Natural killer cell (primary cell): Measurements from ENCODE around the gene SLC17A8. TPM values are rescaled to one million over a fixed set of nuclear protein-coding genes. Genes with fewer than 3 reads are reported as not detected.

Source experiments
- ATAC-seq, 3 donors: fragments of 150-1000 bp in 2 of 3; fragments of 200-7000 bp in 1 of 3; cut with Tn5 transposase; 1 replicate in 1 of 3; 2 replicates in 2 of 3; pipeline ENCODE4 v1.10.0; 2021; ENCODE audit warnings: mild to moderate bottlenecking in 2 of 3, moderate library complexity in 2 of 3
- DNase-seq, 2 donors: peaks; one replicate each; pipeline versions ENCODE4 v3.0.0 to v3.0.0-alpha.2; 2013 to 2021; ENCODE audit warnings: mixed read lengths in 1 of 2
- H3K27ac ChIP-seq: one replicate; pipeline ENCODE4 v1.5.1; 2013; ENCODE audit warnings: mild to moderate bottlenecking, low read length
- H3K27me3 ChIP-seq: one replicate; pipeline ENCODE4 v1.6.1; 2013; ENCODE audit warnings: low read length; ENCODE audit not compliant: control insufficient read depth, insufficient read depth
- H3K36me3 ChIP-seq: one replicate; pipeline ENCODE4 v1.6.1; 2013; ENCODE audit warnings: low read length; ENCODE audit not compliant: control insufficient read depth, insufficient read depth
- H3K4me1 ChIP-seq: one replicate; pipeline ENCODE4 v1.6.1; 2013; ENCODE audit warnings: low read length; ENCODE audit not compliant: control insufficient read depth, insufficient read depth
- H3K4me3 ChIP-seq: one replicate; pipeline ENCODE4 v1.5.1; 2013; ENCODE audit warnings: low read length
- H3K9me3 ChIP-seq: one replicate; pipeline ENCODE4 v1.6.1; 2013; ENCODE audit warnings: low read length; ENCODE audit not compliant: control insufficient read depth, insufficient read depth
- H3K27ac Mint-ChIP-seq, 2 donors: one replicate each; pipeline ENCODE4 v1.8.0; 2022; ENCODE audit warnings: mild to moderate bottlenecking in 2 of 2, mixed read lengths in 2 of 2, moderate library complexity in 1 of 2
- H3K27me3 Mint-ChIP-seq, 2 donors: one replicate each; pipeline ENCODE4 v1.8.0; 2022; ENCODE audit warnings: low read depth in 2 of 2, mixed read lengths in 2 of 2
- H3K36me3 Mint-ChIP-seq: one replicate; pipeline ENCODE4 v1.8.0; 2022; ENCODE audit warnings: mixed read lengths
- H3K4me1 Mint-ChIP-seq, 2 donors: one replicate each; pipeline ENCODE4 v1.8.0; 2022; ENCODE audit warnings: mixed read lengths in 2 of 2
- H3K4me3 Mint-ChIP-seq: one replicate; pipeline ENCODE4 v1.8.0; 2022; ENCODE audit warnings: mild to moderate bottlenecking, moderate library complexity, mixed read lengths
- H3K9me3 Mint-ChIP-seq, 2 donors: one replicate each; pipeline ENCODE4 v1.8.0; 2022; ENCODE audit warnings: mixed read lengths in 2 of 2
- WGBS: methylation state at CpG from one replicate; pipeline ENCODE4 v1.1.7; 2013; ENCODE audit warnings: missing lambda C conversion rate; ENCODE audit not compliant: insufficient coverage; 5-methylcytosine and 5-hydroxymethylcytosine counted together
- intact Hi-C: fragments of 100-400 bp; cut with micrococcal nuclease; formaldehyde crosslinking; loops from one replicate; pipeline ENCODE4 v1.14.2; 2022
- total RNA-seq, 4 donors: library from RNA; stranded (reverse); fragments of 120-200 nt in 1 of 4; gene quantifications; one replicate each; pipeline versions ENCODE4 v1.2.3 to v1.2.4, GENCODE V29; 2013 to 2022
- TF ChIP-seq, protein P1 (sequence below): fragments of 200-600 bp; IDR thresholded peaks from one replicate; pipeline ENCODE4 v1.8.0; 2022; ENCODE audit warnings: antibody characterized with exemption

Gene SLC17A8
- total RNA-seq, 3 donors from 2014 or later (not counting 1 experiment from before 2014, with no cell fraction given), result not detected

DNA sequence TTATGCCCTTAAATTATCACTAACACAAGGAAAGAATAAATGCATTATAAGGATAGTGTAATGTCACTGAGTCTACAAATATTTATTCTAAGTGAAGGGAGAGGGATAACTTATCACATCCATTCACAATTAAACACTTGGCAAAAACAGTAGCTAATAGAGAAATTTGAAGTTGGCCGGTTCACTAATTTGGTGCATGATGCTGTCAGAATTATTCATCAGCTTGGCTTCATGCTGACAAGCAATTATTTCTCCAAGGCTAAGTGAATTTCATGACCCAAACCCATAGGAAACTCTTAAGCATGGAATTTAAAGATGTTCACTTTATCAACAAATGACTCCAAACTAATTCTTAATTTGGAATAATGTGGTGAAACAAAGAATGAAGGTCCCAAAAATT is 91.8 kb downstream of the SLC17A8 start:
- TF ChIP-seq, protein P1, sequence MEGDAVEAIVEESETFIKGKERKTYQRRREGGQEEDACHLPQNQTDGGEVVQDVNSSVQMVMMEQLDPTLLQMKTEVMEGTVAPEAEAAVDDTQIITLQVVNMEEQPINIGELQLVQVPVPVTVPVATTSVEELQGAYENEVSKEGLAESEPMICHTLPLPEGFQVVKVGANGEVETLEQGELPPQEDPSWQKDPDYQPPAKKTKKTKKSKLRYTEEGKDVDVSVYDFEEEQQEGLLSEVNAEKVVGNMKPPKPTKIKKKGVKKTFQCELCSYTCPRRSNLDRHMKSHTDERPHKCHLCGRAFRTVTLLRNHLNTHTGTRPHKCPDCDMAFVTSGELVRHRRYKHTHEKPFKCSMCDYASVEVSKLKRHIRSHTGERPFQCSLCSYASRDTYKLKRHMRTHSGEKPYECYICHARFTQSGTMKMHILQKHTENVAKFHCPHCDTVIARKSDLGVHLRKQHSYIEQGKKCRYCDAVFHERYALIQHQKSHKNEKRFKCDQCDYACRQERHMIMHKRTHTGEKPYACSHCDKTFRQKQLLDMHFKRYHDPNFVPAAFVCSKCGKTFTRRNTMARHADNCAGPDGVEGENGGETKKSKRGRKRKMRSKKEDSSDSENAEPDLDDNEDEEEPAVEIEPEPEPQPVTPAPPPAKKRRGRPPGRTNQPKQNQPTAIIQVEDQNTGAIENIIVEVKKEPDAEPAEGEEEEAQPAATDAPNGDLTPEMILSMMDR, result no peak
- ATAC-seq (no peak), DNase-seq (no peak)
- H3K36me3 ChIP-seq, result no peaks in the 10 kb centered on the region
- Mint-ChIP-seq H3K9me3 (no peaks in the 10 kb centered on the region), H3K27me3 (peaks cover 6 to 43% of the 10 kb centered on the region in 2 donors), H3K27ac (no peak overlapping the region), H3K36me3 (peaks cover 7% of the 10 kb centered on the region), H3K4me1 (no peaks in the 10 kb centered on the region), H3K4me3 (no peak overlapping the region)
- intact Hi-C loops, result no loop called here
- H3K4me3 ChIP-seq, result no peak overlapping the region
- H3K4me1 ChIP-seq, result no peaks in the 10 kb centered on the region
- H3K27me3 ChIP-seq, result no peaks in the 10 kb centered on the region
- 88% methylated on average over 1 of the region's 1 CpG for WGBS
- no peaks in the 10 kb centered on the region for H3K9me3 ChIP-seq
- H3K27ac ChIP-seq, result no peak overlapping the region

DNA sequence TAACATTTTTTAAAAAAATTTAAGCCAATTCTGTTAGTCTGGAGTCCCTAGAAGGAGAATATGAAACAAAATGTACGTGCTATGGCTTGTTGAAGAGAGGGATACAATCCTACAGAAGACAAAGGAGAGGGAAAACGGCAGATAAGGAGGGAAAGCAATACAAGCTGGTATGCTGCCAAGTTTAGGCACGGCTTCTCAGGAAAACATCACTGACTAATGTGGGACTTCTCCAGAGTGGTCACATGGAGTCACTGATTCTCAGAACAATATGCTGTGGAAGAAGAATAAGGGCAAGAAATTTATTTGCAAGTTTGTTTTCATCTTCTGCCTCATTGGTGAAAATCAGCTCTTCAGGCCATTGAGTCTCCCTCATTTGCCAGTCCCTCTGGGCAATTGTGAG is 93.9 kb downstream of the SLC17A8 start:
- TF ChIP-seq, protein P1, result no peak
- no peak for ATAC-seq

DNA sequence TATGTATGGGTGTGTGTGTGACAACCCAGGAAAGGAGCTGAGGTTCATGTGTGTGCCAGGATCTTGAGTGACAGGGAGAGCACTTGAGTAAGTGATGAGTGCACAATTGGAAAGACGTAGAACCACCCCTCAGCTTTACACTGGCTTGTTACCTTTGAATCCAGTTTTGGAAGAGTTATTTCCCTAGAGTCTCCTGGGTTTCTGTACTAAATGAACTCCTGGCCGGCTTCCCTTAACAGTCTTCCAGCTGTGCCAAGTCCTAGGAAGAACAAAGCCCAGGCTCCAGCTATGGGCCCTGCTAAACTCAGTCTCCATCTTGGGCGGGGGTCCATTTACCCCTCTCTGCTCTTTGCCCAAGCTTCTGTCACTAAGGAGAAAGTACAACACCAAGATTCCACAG is 97.1 kb downstream of the SLC17A8 start:
- no peaks in the 10 kb centered on the region for H3K4me1 ChIP-seq
- 72% methylated on average over 3 of the region's 3 CpGs for WGBS
- ATAC-seq, result no peak
- H3K27ac Mint-ChIP-seq, result no peak overlapping the region
- no peak overlapping the region for H3K4me3 ChIP-seq
- no peaks in the 10 kb centered on the region for H3K4me1 Mint-ChIP-seq
- peaks cover 0 to 4% of the 10 kb centered on the region in 2 donors for H3K9me3 Mint-ChIP-seq
- H3K4me3 Mint-ChIP-seq, result no peak overlapping the region
- no peaks in the 10 kb centered on the region for H3K36me3 ChIP-seq
- DNase-seq, result no peak
- H3K9me3 ChIP-seq, result no peaks in the 10 kb centered on the region
- H3K27me3 ChIP-seq, result no peaks in the 10 kb centered on the region
- H3K36me3 Mint-ChIP-seq, result no peaks in the 10 kb centered on the region
- intact Hi-C loops, result no loop called here
- H3K27me3 Mint-ChIP-seq, result peaks cover 4 to 26% of the 10 kb centered on the region in 2 donors
- H3K27ac ChIP-seq, result no peak overlapping the region
- TF ChIP-seq, protein P1, result no peak

More for the DNA sequence above, 93.9 kb downstream of the SLC17A8 start:
- Mint-ChIP-seq H3K36me3 (no peaks in the 10 kb centered on the region), H3K27ac (no peak overlapping the region), H3K4me3 (no peak overlapping the region), H3K27me3 (peaks cover 4 to 41% of the 10 kb centered on the region in 2 donors), H3K9me3 (no peaks in the 10 kb centered on the region), H3K4me1 (no peaks in the 10 kb centered on the region)
- intact Hi-C loops, result no loop called here
- WGBS, result 86% methylated on average over 3 of the region's 3 CpGs
- Histone ChIP-seq H3K36me3 (no peaks in the 10 kb centered on the region), H3K27ac (no peak overlapping the region), H3K9me3 (no peaks in the 10 kb centered on the region), H3K4me3 (no peak overlapping the region), H3K4me1 (no peaks in the 10 kb centered on the region), H3K27me3 (no peaks in the 10 kb centered on the region)
- no peak for DNase-seq

DNA sequence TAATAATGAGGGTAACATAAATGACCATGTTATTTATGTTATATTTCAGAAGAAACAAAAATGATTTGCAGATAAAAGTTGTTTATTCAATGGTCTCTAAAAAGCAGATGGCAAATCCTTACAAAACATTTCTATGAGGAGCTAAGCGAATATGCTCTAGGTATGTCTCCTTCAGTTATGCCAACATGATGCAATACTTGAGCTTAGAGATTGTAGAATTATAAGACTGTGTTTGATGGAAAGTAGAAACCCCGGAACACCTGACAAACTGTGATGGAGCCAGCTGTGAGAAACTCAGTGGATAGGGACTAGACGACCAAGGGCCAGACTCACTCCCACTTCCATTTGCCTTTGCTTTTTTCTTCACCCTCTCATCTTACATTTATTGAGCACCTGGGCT is 99.0 kb downstream of the SLC17A8 start:
- intact Hi-C loops, result no loop called here
- Histone ChIP-seq H3K27me3 (no peaks in the 10 kb centered on the region), H3K9me3 (no peaks in the 10 kb centered on the region), H3K36me3 (no peaks in the 10 kb centered on the region), H3K27ac (no peak overlapping the region), H3K4me1 (no peaks in the 10 kb centered on the region), H3K4me3 (no peak overlapping the region)
- no peak for ATAC-seq
- Mint-ChIP-seq H3K27me3 (peaks cover 5 to 24% of the 10 kb centered on the region in 2 donors), H3K4me3 (no peak overlapping the region), H3K27ac (no peak overlapping the region), H3K36me3 (no peaks in the 10 kb centered on the region), H3K4me1 (no peaks in the 10 kb centered on the region), H3K9me3 (peaks cover 0 to 4% of the 10 kb centered on the region in 2 donors)
- 78% methylated on average over 3 of the region's 3 CpGs for WGBS
- TF ChIP-seq, protein P1, result no peak
- no peak for DNase-seq
